Lower leg skin (tissue), 3 donors: ENCODE results near the gene CHAF1B.

Experiments
- CTCF ChIP-seq, 3 donors: fragments of 450-650 bp; IDR thresholded peaks; one replicate each; pipeline ENCODE4 v1.5.1; 2016; ENCODE audit warnings: antibody characterized with exemption in 3 of 3, mild to moderate bottlenecking in 3 of 3, moderate library complexity in 2 of 3
- POLR2A ChIP-seq, 2 donors: fragments of 450-650 bp; IDR thresholded peaks; one replicate each; pipeline ENCODE4 v1.6.1; 2016 to 2017; ENCODE audit warnings: antibody characterized with exemption in 2 of 2, mild to moderate bottlenecking in 1 of 2, moderate library complexity in 1 of 2

- TF ChIP-seq CTCF (IDR thresholded peaks at IDR 0.05) (no peak), POLR2A (IDR thresholded peaks at IDR 0.05) (no peak)
These were observed 7.8 kb upstream of the CHAF1B start for GRCh38 chr21:36377391-36377842.
